EH (cell line): ENCODE data around the gene CLEC14A.

Experiments used
- DNase-seq: peaks from one replicate; pipeline ENCODE4 v3.0.0-alpha.2; 2015; ENCODE audit warnings: low read depth

Gene CLEC14A, protein sequence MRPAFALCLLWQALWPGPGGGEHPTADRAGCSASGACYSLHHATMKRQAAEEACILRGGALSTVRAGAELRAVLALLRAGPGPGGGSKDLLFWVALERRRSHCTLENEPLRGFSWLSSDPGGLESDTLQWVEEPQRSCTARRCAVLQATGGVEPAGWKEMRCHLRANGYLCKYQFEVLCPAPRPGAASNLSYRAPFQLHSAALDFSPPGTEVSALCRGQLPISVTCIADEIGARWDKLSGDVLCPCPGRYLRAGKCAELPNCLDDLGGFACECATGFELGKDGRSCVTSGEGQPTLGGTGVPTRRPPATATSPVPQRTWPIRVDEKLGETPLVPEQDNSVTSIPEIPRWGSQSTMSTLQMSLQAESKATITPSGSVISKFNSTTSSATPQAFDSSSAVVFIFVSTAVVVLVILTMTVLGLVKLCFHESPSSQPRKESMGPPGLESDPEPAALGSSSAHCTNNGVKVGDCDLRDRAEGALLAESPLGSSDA

DNA sequence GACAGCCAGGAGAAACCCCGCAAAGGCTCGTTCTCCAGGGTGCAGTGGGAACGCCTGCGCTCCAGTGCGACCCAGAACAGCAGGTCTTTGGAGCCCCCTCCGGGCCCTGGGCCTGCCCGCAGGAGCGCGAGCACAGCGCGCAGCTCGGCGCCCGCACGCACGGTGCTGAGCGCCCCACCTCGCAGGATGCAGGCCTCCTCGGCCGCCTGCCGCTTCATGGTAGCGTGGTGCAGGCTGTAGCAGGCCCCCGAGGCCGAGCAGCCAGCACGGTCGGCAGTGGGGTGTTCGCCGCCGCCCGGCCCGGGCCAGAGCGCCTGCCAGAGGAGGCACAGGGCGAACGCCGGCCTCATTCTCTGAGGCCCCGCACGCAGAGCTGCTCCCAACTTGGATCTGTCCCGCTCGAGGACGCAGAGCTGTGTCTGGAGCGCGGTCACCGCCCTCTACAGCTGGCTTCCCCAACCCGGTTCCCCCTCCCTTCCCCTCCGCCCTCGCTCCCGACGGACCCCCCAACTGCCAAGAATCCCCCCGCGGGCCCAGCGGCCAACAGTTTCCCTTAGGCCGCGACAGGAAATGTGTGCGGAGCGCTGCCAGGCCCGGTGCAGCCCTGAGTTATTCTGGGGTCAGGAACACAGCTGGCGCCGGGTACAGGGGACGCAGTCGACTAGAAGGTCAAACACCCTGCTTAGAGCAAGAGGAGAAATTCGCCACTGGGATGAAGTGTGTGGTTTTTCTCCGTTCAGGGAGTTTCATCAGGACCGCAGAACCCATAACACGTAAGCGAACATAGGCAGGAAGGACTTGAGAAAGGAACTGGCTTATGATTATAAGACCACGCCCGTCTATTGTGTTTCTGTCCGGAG lies at the start of gene CLEC14A:
Gene CLEC14A, minus strand, starts transcription at position 421 of the 860 bp plus-strand sequence. Its CDS starts 71 bp downstream, at position 350.
- DNase-seq: peak; percentile 12

DNA sequence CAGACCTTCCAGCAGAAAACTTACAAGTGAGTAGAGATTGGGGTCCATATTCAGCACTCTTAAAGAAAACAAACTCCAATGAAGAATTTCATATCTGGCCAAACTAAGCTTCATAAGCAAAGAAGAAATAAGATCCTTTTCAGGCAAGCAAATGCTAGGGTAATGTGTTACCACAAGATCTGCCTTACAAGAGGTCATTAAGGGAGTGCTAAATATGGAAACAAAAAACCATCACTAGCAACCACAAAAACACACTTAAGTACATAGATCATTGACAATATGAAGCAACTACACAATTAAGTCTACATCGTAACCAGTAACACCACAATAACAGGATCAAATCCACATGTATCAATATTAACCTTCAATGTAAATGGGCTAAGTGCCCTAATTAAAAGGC lies 47.1 kb upstream of the CLEC14A start:
- no peak for DNase-seq

DNA sequence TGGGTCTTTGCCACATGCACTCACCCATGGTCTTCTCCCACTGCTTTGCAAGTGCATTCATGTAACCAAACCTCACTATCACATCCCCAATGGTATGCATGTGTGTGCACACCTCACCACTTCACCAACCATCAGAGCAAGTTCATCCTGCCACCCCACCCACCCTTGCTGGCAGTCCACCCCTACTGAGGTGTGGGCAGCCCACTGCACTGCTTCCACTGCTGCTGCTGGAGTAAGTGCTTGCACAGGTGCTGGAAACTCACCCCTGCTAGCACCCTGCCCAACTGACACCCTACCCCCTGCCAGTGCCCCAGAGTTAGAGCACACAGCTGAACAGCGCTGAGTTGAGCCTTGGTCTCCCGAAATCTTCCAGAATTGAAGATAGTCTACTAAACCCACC lies 46.1 kb upstream of the CLEC14A start:
- DNase-seq: no peak

DNA sequence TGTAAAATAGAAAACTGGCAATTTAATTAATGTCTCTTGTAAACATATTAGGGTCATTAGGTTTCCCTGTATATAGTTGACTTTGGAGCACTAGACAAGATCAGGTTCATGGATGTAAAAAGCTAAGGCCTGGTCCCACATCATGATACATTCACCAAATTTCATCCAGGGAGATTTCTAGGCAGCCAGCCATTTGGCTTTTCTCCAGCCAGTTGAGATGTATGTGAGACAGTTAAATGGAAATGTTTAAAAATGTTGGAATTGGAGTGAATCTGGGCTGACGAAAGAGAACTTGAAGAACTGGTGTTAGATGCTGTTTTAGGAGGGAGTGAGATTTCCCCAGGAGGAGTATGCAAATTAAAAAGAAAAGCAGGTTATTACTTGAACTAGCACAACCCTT lies 41.8 kb upstream of the CLEC14A start:
- DNase-seq: peak; percentile 67

DNA sequence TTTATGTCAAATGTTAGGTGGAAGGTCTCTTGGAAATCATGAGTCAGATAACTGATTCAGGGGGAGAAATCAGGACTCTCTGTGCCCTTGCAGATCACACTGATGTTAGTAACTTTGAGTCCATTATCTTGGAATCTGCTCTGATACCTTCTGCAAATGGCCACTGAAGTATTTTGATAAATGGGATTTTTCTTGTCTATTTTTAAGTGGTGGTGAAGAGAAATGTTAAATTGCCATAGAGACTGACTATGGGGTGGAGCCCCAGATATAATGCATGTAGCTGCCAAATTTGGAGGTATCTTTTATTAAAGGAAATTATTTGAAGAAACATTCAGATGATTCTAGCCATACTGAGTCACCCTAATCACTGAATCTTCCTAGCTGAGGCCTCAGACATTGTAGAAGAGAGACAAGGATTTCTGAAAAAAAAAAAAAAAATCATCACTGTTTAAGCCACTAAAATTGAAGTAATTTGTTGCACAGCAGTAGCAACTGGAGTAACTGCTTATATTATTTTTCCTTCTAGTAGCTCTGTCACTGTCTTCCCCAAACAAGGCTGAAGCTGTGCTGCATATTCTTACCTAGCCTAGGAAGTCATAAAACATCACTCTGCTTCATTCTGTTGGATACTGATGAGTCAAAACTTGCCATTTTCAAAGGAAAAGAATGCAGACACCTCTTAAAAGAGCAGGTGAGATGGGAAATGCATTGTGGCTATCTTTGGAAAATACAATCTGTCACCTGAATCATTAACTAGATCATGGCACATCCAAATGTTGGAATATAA lies 36.0 kb upstream of the CLEC14A start:
- DNase-seq: peak; percentile 84

DNA sequence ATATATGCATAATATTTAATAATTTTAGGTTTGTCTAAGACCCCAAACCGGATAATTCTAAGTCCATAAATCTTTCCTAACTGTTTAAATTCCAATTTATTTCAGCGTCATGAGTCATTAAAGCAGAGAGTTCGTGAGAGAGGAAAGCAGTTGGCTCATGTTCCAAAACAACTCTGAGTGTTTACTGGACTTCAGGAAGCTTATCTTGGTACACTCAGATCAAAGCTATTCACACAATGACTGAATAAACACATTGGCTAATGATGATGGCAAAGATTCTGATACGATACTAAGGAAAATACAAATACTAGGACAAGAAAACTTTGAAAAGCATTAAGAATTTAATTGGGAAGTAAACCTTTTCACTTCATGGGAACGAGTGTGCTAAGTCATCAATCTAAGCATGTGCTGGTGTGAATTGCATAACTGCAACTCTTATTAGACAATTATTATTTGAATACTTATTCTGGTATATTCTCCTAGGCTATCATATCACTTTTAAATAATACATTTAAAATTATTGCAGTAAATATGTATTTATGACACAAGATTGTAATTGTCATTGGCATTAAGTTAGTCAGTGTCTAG lies 34.8 kb upstream of the CLEC14A start:
- DNase-seq: peak; percentile 95

DNA sequence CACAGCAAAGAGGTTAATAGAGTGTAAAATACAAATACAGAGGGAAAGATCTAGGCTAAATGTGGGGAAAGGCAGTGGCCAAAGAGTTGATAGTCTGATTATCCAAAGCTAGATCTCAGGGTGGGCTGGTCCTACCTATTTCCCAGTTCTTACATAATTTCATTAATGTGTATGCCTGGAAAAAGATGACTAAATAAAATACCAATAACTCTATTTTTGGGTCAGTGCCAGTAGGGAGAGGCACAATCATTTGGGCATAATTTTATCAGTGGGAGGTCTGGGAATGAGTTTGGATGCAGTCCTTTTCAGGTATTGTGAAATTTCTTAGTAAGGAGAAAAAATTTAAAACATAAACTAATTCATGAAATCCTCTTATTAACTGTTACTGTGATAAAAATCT lies 30.6 kb upstream of the CLEC14A start:
- DNase-seq: peak; percentile 8

DNA sequence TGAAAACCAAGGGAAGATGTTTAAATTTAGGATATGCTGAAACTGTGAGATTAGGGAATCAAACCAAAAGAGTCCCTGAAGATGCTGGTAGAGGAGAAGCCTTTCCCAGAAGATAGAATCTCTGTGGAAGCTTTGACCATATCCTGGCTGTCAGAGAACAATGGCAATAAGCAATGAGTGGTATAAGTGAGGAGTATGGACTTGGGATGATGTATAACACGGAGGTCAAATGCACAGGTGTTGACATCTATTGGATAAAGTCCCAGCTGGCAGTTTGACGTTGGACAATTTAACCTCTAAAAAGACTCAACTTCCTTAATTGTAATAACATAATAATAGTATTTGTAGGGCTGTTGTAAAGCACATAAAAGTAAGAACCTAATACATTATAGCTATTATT lies 30.1 kb upstream of the CLEC14A start:
- DNase-seq: no peak

DNA sequence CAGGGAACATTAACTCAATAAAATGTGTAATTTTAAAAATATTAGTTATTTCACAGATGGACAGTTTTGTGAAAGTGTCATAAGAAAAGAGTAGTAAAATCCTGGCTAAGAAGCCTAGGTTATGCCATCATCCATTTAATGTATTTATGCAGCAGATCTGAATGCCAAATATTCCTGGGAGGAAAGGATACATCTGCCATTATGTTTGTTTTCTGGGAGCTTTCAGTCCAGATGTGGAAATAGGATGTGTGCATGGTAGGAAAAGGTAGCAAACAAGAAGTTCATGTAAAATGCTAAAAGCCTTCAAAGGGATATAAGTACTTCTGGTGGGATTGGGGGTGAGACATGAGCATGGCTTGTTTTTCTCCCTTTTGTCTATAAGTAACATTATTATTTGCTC lies 27.0 kb upstream of the CLEC14A start:
- DNase-seq: no peak

DNA sequence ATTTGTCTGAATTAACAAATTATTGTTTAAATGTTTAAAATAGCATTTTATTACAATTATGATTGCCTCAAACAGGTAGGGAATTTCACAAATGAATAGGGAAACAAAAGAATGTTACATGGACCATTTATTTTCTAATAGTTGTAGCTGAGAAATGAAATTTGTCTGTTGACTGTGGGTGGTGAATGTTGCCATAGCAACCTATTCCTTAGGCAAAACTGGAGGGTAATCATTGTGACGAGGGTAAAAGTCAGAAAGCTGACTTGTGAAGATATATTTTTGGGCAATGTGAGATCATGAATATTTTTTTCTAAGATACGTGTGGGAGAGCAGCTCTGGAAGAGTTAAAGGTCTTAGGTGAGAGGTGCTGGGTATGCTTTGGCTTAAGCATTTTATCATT lies 24.2 kb upstream of the CLEC14A start:
- DNase-seq: no peak

DNA sequence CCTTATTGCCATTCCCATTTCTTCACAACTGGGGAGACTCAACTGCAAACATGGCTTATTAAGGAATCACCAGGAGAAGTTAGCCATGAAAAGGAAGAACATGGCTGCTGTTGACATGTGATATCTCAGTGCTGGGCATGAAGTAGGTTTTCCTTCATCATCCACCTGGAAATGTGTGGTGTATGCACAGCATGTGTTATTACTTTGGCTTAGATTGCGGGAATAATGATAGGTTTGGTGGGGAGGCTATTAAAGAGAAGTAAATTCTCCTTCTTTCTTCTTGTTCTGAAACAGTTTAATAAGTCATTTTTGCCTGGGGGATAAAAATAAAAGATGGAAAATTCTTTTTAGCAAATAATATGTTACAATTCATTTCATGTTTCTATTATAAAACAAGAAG lies 23.7 kb upstream of the CLEC14A start:
- no peak for DNase-seq

DNA sequence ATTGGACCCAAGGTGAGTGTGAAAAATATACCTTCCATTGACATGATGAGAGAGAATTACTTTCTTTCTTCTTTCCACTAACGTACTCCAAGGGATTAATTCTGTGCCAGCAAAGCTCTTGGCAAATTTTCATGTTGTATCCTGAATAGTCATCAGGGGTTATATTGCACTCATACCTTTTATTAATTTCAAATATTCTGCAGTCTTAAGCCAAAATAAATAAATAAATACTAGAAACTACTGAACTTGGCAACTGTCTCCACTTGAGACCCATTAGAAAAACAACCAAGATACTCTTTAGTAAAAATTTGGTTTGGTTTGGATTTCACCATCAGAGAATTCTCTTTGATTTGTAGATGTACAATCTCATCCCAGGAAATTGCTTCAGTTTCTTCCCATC lies 22.1 kb upstream of the CLEC14A start:
- DNase-seq: no peak

DNA sequence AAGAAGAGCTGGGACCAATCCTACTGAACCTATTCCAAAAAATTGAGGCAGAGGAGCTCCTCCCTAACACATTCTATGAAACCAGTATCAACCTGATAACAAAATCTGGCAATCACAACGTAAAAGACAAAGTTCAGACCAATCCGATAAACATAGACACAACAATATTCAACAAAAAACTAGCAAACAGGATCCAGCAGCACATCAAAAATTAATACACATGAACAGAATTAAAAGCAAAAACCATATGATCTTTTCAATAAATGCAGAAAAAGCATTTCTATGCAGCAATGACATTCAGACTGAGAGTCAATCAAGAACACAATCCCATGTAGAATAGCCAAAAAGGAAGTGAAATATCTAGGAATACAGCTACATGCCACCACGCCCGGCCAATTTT lies 7.0 kb upstream of the CLEC14A start:
- no peak for DNase-seq

DNA sequence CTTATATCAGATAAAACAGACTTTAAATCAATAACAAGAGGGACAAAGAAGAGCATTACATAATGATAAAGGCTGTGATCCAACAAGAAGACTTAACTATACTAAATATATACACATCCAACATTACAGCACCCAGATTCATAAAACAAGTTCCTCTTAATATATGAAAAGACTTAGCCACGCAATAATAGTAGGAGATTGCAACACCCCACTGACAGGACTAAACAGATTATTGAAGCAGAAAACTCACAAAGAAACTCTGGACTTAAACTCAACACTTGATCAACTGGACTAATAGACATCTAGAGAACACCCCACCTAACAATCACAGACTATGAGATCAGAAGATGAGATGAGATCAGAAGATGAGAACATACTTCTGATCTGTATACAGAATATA lies 5.7 kb upstream of the CLEC14A start:
- no peak for DNase-seq

DNA sequence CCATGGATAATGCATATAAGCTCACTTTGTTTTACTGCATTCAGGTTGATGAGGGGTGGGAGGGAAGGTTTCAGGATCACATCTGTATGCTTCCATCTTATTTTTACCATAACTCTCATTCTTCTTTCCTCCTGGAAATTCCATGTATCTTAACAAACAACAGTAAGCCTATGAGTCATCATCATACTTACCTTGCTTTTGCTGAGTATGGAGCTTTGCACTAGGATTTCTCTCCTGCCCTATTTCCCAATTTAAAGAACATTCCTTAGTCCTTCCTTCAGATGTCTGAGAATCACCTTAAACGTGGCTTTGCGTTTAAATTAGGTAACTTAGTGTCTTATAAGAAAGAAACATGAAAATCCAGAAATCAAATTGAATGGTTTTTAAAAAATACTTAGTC lies 1.6 kb upstream of the CLEC14A start:
- peak; percentile 10 for DNase-seq

DNA sequence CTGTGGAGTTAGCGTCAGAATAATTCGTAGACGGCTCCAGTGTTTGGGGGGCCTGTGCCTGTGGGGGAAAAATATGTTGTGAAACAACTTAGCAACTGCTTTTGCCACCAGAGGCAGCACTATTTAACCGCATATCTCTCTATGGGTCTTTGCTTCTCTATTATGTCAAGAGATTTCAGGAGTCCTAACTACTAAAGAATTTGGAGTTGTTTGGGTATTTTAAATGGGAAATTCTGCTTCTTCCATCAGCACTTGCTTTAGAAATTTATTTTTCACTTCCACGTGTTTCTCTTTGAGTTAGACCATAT lies 594 bp upstream of the CLEC14A start:
- no peak for DNase-seq

DNA sequence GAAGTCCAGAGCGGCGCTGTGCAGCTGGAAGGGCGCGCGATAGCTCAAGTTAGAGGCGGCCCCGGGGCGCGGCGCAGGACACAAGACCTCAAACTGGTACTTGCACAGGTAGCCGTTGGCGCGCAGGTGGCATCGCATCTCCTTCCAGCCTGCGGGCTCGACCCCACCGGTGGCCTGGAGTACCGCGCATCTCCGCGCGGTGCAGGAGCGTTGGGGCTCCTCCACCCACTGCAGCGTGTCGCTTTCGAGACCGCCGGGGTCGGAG lies 553 bp downstream of the CLEC14A start:
- DNase-seq: no peak

DNA sequence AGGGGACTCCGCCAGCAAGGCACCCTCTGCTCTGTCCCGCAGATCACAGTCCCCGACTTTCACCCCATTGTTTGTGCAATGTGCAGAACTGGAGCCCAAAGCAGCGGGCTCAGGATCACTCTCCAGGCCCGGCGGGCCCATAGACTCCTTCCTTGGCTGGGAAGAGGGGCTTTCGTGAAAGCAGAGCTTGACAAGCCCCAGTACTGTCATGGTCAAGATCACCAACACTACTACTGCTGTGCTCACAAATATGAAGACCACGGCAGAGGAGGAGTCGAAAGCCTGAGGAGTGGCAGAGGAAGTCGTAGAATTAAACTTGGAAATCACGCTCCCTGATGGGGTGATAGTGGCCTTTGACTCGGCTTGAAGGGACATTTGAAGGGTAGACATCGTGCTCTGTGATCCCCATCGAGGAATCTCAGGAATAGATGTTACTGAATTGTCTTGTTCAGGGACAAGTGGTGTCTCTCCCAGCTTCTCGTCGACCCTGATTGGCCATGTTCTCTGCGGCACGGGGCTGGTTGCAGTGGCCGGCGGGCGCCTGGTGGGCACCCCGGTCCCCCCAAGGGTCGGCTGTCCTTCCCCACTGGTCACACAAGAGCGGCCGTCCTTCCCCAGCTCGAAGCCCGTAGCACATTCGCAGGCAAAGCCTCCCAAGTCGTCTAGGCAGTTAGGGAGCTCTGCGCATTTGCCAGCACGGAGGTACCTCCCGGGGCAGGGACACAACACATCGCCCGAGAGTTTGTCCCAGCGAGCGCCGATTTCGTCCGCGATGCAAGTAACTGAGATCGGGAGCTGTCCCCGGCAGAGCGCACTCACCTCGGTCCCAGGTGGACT lies 1.1 kb downstream of the CLEC14A start:
- DNase-seq: no peak

DNA sequence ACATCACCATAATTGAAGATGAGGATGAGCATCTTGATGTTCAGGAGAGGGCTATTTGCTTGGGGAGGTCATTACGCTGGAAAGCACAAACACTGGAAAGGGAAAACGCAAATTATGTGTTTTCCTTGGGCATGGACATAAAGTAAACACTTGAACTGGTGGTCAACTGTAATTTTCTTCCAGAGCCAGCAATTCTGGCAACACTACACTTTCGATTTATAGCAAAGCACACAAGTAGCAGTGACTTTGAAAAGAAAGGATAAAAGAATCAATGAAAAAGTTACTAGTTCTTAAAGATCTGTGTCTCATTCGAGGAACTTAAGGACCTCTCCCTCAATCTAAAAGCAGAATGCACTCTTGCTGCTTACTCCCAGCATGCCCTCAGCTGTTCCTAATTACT lies 2.2 kb downstream of the CLEC14A start:
- no peak for DNase-seq

DNA sequence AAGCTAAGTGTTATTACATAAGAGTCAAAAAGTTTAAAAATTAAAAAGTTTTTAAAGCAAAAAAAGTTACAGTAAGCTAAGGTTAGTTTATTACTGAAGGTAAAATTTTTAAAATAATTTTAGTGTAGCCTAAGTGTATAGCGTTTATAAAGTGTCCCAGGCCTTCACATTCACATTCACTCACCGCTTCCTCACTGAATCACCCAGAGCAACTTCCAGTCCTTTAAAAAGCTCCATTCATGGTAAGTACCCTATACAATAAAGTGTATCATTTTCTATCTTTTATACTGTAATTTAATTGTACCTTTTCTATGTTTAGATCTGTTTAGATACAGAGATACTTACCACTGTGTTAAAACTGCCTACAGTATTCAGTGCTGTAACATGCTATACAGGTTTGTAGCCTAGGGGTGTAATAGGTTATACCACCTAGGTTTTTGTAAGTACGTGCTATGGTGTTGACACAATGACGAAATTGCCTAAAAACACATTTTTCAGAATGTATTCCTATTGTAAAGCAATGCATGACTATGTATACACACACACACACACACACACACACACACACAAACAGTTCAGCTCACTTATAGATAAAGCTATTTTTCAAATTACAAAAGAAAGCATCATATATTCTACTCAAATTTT lies 3.7 kb downstream of the CLEC14A start:
- DNase-seq: no peak

DNA sequence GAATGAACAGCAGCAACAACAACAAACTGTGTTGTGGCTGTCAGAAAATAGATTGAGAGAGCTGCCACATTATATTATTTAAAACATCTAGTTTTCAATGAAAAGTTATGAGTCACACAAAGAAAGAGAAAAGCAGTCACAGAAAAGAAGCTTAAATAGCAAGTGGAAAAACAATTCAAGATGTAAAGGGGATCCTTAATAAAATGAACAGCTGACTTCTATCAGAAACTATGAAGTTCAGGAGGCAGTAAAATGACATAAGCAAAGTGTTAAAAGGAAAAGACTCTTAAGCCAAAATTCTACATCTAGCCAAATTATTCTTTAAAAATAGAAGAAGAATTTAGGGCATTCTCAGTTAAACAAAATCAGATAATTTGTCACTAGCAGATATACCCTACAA lies 5.6 kb downstream of the CLEC14A start:
- peak; percentile 55 for DNase-seq
